Adrenal gland (tissue), 12 donors: Measurements from ENCODE around the gene ISM1. TPM values are rescaled to one million over a fixed set of nuclear protein-coding genes. Genes with fewer than 3 reads are reported as not detected.

Source experiments
- DNase-seq, 7 donors: peaks; one replicate each; pipeline ENCODE4 v3.0.0-alpha.2; 2019 to 2020
- H3K27ac ChIP-seq, 5 donors: fragments of 200-600 bp; sonication (generic) in 4 of 5; 1 replicate in 3 of 5; 2 replicates in 2 of 5; pipeline versions ENCODE4 v1.5.1 to v1.8.0; 2016 to 2020; ENCODE audit warnings: mild to moderate bottlenecking in 1 of 5
- H3K27me3 ChIP-seq: fragments of 200-600 bp; 2 replicates; pipeline ENCODE4 v1.8.0; 2021
- H3K36me3 ChIP-seq, 2 donors: fragments of 200-600 bp; replicated peaks in 1 of 2; 1 replicate in 1 of 2; 2 replicates in 1 of 2; pipeline versions ENCODE4 v1.5.1 to v1.8.0; 2018 to 2022
- H3K4me1 ChIP-seq, 2 donors: fragments of 200-600 bp; replicated peaks in 1 of 2; 1 replicate in 1 of 2; 2 replicates in 1 of 2; pipeline versions ENCODE4 v1.5.1 to v1.8.0; 2018 to 2021
- H3K4me3 ChIP-seq, 4 donors: fragments of 200-600 bp; sonication (generic) in 3 of 4; one replicate each; pipeline ENCODE4 v1.5.1; 2016 to 2018
- H3K9me3 ChIP-seq, 3 donors: fragments of 200-600 bp; sonication (generic) in 1 of 3; replicated peaks in 1 of 3; 1 replicate in 2 of 3; 2 replicates in 1 of 3; pipeline versions ENCODE4 v1.5.1 to v1.8.0; 2016 to 2021
- CTCF ChIP-seq, 6 experiments: fragments of 450-650 bp in 4 of 6; fragments of 200-600 bp in 2 of 6; sonication (generic) in 1 of 6; IDR thresholded peaks; 1 replicate in 5 of 6; 2 replicates in 1 of 6; pipeline versions ENCODE4 v1.5.1 to v1.8.0; 2016 to 2021; ENCODE audit warnings: antibody characterized with exemption in 6 of 6, mild to moderate bottlenecking in 2 of 6, moderate library complexity in 1 of 6
- POLR2A ChIP-seq, 2 donors: fragments of 450-650 bp; IDR thresholded peaks; one replicate each; pipeline ENCODE4 v1.6.1; 2017; ENCODE audit warnings: antibody characterized with exemption in 2 of 2, mild to moderate bottlenecking in 2 of 2, moderate library complexity in 1 of 2
- WGBS, 4 donors: extraction: QIAGEN DNeasy Blood & Tissue Kit in 2 of 4; methylation state at CpG; one replicate each; pipeline versions ENCODE4 v1.1.5 to v1.1.7; 2013 to 2017; 5-methylcytosine and 5-hydroxymethylcytosine counted together
- intact Hi-C, 2 donors: fragments of 100-400 bp; cut with DNase I; formaldehyde crosslinking; loops; one replicate each; pipeline versions ENCODE4 v1.14.1 to v1.15.0; 2022 to 2023
- polyA plus RNA-seq, 3 donors: library from polyadenylated mRNA; stranded (reverse); fragments of 200-250 nt in 2 of 3; fragments of 350-450 nt in 1 of 3; fragmentation: Illumina TruSeq in 1 of 3; extraction: RNeasy Lipid Tissue Mini Kit (QIAGEN cat#74804) in 1 of 3; gene quantifications; one replicate each; pipeline ENCODE4 v1.2.3, GENCODE V29; 2013 to 2014
- total RNA-seq, 9 donors: library from RNA; depleted of rRNA in 4 of 9; stranded (reverse); fragments of >200 nt in 4 of 9; fragments of 120-200 nt in 1 of 9; fragmentation: NEBNext Ultra II Directional in 1 of 9; extraction: Animal tissue kit (Norgen Biotek cat#: 25700) in 1 of 9; gene quantifications; one replicate each; pipeline versions ENCODE4 v1.1.0 to v1.2.4, GENCODE V29; 2013 to 2023
- donor health status: healthy with polysubstance abuse.
- donor health status: Bipolar disorder and iron deficiency.
- donor health status: DM: yes; HTN: yes; CAD: no.
- donor health status: DM: no; HTN: no; CAD: no.
- donor health status: DM: no; HTN: no; CAD: no.
- donor health status: DM: yes; HTN: yes; CAD: no.

Gene ISM1
- total and polyA plus RNA-seq, 12 donors: 0.17 to 4.4 (median 1.8) TPM

GRCh38 chr20:13251904-13252297 lies 30.8 kb downstream of the ISM1 start:
- no peaks in the 10 kb centered on the region for H3K9me3 ChIP-seq
- no peak overlapping the region for H3K27ac ChIP-seq
- H3K36me3 ChIP-seq: no peaks in the 10 kb centered on the region
- 78 to 86% (median 81%) methylated on average over 2 of the region's 2 CpGs for WGBS, 4 donors
- no peaks in the 10 kb centered on the region for H3K27me3 ChIP-seq
- H3K4me1 ChIP-seq: no peaks in the 10 kb centered on the region
- no peak overlapping the region for H3K4me3 ChIP-seq
- intact Hi-C loops: no loop called here
- DNase-seq: no peak
- TF ChIP-seq CTCF (IDR thresholded peaks at IDR 0.05) (no peak), POLR2A (IDR thresholded peaks at IDR 0.05) (no peak)

- Histone ChIP-seq H3K4me3 (no peak overlapping the region), H3K27ac (no peak overlapping the region), H3K9me3 (no peaks in the 10 kb centered on the region), H3K36me3 (no peaks in the 10 kb centered on the region), H3K4me1 (no peaks in the 10 kb centered on the region), H3K27me3 (no peaks in the 10 kb centered on the region)
- no peak for DNase-seq
- TF ChIP-seq CTCF (IDR thresholded peaks at IDR 0.05) (no peak), POLR2A (IDR thresholded peaks at IDR 0.05) (no peak)
- 80 to 100% (median 91%) methylated on average over 1 of the region's 1 CpG for WGBS, 4 donors
- intact Hi-C loops: no loop called here
Observed at GRCh38 chr20:13255356-13255755, 34.3 kb downstream of the ISM1 start.

- WGBS, 4 donors: 85 to 91% (median 90%) methylated on average over 3 of the region's 3 CpGs
- Histone ChIP-seq H3K27me3 (no peaks in the 10 kb centered on the region), H3K27ac (no peak overlapping the region), H3K4me1 (no peaks in the 10 kb centered on the region), H3K36me3 (no peaks in the 10 kb centered on the region), H3K9me3 (no peaks in the 10 kb centered on the region), H3K4me3 (no peak overlapping the region)
- intact Hi-C loops: no loop called here
- no peak for DNase-seq
- TF ChIP-seq POLR2A (IDR thresholded peaks at IDR 0.05) (no peak), CTCF (IDR thresholded peaks at IDR 0.05) (no peak)
Observed at GRCh38 chr20:13256606-13257005, 35.5 kb downstream of the ISM1 start.

GRCh38 chr20:13259921-13260320 lies 38.8 kb downstream of the ISM1 start:
- Histone ChIP-seq H3K4me3 (no peak overlapping the region), H3K36me3 (no peaks in the 10 kb centered on the region), H3K27me3 (no peaks in the 10 kb centered on the region), H3K4me1 (no peaks in the 10 kb centered on the region), H3K27ac (no peak overlapping the region), H3K9me3 (no peaks in the 10 kb centered on the region)
- WGBS, 4 donors: 80 to 94% (median 85%) methylated on average over 3 of the region's 3 CpGs
- TF ChIP-seq POLR2A (IDR thresholded peaks at IDR 0.05) (no peak), CTCF (IDR thresholded peaks at IDR 0.05) (no peak)
- no peak for DNase-seq
- intact Hi-C loops: no loop called here
